IPS-18c (cell line): ENCODE results near the gene KSR1.
"Not testable (repeated sequence)": the region's sequence is repeated elsewhere in the genome, so short reads cannot be mapped to it uniquely, and the experiment has no call there.

Experiments
- H3K4me3 ChIP-seq: 2 replicates; pipeline ENCODE4 v1.7.0; 2013; ENCODE audit warnings: low read depth, mild to moderate bottlenecking, low read length, moderate library complexity; ENCODE audit not compliant: insufficient read depth
- H3K9me3 ChIP-seq: one replicate; pipeline ENCODE4 v1.6.1; 2013; ENCODE audit warnings: mild to moderate bottlenecking, low read length, moderate library complexity; ENCODE audit not compliant: control insufficient read depth, insufficient read depth

Gene KSR1

GRCh38 chr17:27496437-27496943 lies 40.2 kb downstream of the KSR1 start:
- Histone ChIP-seq H3K4me3 (no peak overlapping the region), H3K9me3 (peaks cover 10% of the 10 kb centered on the region)

GRCh38 chr17:27496971-27497370 lies 40.7 kb downstream of the KSR1 start:
- Histone ChIP-seq H3K4me3 (no peak overlapping the region), H3K9me3 (peaks cover 13% of the 10 kb centered on the region)

GRCh38 chr17:27497696-27498095 lies 41.4 kb downstream of the KSR1 start:
- Histone ChIP-seq H3K4me3 (no peak overlapping the region), H3K9me3 (peaks cover 13% of the 10 kb centered on the region)

GRCh38 chr17:27498615-27499309 lies 42.5 kb downstream of the KSR1 start:
- Histone ChIP-seq H3K4me3 (no peak overlapping the region), H3K9me3 (peaks cover 13% of the 10 kb centered on the region)

- Histone ChIP-seq H3K4me3 (no peak overlapping the region), H3K9me3 (peaks cover 13% of the 10 kb centered on the region)
Observed at GRCh38 chr17:27499451-27500265, 43.4 kb downstream of the KSR1 start.

- H3K4me3 ChIP-seq: not testable (repeated sequence)
- H3K9me3 ChIP-seq: peaks cover 13% of the 10 kb centered on the region
Observed at GRCh38 chr17:27501338-27501737, 45.1 kb downstream of the KSR1 start.

- no peak overlapping the region; the same call in 1 of the 2 replicates for H3K4me3 ChIP-seq
- peaks cover 13% of the 10 kb centered on the region for H3K9me3 ChIP-seq
Observed at GRCh38 chr17:27502526-27503324, 46.5 kb downstream of the KSR1 start.

GRCh38 chr17:27503611-27504010 lies 47.4 kb downstream of the KSR1 start:
- Histone ChIP-seq H3K9me3 (peaks cover 13% of the 10 kb centered on the region), H3K4me3 (no peak overlapping the region)

- no peak overlapping the region for H3K4me3 ChIP-seq
- H3K9me3 ChIP-seq: peaks cover 13% of the 10 kb centered on the region
Observed at GRCh38 chr17:27504188-27504995, 48.1 kb downstream of the KSR1 start.

GRCh38 chr17:27506348-27507218 lies 50.3 kb downstream of the KSR1 start:
- peaks cover 4% of the 10 kb centered on the region for H3K9me3 ChIP-seq
- no peak overlapping the region for H3K4me3 ChIP-seq

GRCh38 chr17:27511168-27511883 lies 55.1 kb downstream of the KSR1 start:
- H3K4me3 ChIP-seq: no peak overlapping the region
- no peaks in the 10 kb centered on the region for H3K9me3 ChIP-seq

GRCh38 chr17:27512031-27512430 lies 55.8 kb downstream of the KSR1 start:
- Histone ChIP-seq H3K4me3 (no peak overlapping the region), H3K9me3 (no peaks in the 10 kb centered on the region)

GRCh38 chr17:27512511-27513346 lies 56.5 kb downstream of the KSR1 start:
- no peak overlapping the region for H3K4me3 ChIP-seq
- no peaks in the 10 kb centered on the region for H3K9me3 ChIP-seq

- no peak overlapping the region for H3K4me3 ChIP-seq
- no peaks in the 10 kb centered on the region for H3K9me3 ChIP-seq
Observed at GRCh38 chr17:27513849-27514248, 57.6 kb downstream of the KSR1 start.
